DOHH2 (cell line): ENCODE data around the gene EOLA2.

Experiments
- EZH2phosphoT487 ChIP-seq: fragments of 200-600 bp; sonication (generic); IDR thresholded peaks from 2 replicates; pipeline ENCODE4 v1.6.1; 2017; ENCODE audit warnings: borderline replicate concordance, mild to moderate bottlenecking, antibody characterized with exemption, low read length, moderate library complexity, mixed read lengths
- TF ChIP-seq, protein P1 (sequence below): fragments of 200-600 bp; sonication (generic); IDR thresholded peaks from one replicate; pipeline ENCODE4 v1.5.1; 2014; ENCODE audit warnings: antibody characterized with exemption, mild to moderate bottlenecking, low read depth, low read length; ENCODE audit not compliant: poor library complexity, severe bottlenecking

DNA sequence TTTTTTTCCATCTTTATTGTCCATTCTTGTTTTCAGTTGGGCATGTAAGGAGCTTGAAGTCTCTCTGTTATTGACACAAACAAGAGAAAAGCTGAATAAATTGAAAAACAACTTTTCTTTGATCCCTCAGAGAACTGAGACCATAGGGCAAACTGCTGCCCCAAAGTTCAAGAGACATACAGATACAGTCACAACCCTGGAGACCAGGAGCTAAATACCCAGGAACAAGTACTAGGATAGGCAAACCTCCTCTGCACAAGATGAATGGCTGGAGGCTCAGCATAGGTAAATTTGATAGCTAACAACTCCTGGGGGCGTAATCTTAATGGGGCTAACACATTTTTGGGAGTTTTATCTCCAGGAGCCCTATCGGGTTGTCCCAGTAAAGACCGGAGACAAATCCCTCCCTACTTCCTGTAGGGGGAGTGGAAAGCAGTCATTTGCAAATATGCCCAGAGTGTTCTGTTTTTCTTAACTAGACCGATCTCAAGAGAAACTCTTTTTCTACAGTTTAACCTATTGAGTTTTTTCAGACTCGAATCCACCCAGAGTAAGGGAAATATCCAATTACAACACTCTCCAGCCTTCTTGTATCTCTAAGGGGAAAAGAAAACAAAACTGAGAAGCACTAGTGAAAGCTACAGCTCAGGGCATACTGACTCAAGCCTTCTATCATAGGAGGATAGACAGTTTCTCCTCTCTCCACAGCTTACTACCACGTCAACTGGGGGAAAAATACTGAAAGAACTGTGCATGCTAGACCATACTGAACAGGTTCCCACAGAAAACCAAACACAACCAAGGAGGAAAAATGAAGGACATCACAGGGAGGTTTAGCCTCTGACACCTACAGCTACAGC, 34.2 kb downstream of the EOLA2 start:
- TF ChIP-seq, protein P1, sequence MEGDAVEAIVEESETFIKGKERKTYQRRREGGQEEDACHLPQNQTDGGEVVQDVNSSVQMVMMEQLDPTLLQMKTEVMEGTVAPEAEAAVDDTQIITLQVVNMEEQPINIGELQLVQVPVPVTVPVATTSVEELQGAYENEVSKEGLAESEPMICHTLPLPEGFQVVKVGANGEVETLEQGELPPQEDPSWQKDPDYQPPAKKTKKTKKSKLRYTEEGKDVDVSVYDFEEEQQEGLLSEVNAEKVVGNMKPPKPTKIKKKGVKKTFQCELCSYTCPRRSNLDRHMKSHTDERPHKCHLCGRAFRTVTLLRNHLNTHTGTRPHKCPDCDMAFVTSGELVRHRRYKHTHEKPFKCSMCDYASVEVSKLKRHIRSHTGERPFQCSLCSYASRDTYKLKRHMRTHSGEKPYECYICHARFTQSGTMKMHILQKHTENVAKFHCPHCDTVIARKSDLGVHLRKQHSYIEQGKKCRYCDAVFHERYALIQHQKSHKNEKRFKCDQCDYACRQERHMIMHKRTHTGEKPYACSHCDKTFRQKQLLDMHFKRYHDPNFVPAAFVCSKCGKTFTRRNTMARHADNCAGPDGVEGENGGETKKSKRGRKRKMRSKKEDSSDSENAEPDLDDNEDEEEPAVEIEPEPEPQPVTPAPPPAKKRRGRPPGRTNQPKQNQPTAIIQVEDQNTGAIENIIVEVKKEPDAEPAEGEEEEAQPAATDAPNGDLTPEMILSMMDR: no peak
- no peak for TF ChIP-seq EZH2phosphoT487
